Measurements from ENCODE around the gene TSPEAR.

Gene TSPEAR

DNA sequence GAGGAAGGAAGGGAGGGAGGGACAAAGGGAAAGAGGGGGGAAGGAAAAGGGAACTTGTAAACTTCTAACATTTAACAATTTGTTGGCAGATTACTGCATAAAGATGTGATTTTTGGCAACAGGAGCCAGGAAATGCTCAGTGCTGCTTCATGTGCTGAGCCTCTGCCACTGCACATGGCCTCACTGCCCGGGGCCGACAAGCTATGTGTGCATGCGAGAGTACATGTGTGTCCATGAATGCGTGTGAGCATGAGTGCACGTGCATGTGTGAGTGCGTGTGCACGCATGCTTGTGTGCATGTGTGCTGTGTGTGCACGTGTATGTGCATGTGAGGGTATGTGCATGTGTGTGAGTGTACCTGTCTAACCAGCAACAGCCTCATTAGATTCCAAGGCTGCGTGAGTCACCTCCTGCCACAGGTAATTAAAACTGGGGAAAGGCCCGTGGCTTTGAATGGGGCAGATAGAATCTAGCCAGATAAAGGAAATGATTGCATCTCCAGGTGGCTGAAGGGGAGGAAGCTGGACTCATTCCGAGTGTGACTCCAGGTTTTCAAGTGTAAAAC is 41.4 kb upstream of the TSPEAR start:
- TF ChIP-seq, protein P1, sequence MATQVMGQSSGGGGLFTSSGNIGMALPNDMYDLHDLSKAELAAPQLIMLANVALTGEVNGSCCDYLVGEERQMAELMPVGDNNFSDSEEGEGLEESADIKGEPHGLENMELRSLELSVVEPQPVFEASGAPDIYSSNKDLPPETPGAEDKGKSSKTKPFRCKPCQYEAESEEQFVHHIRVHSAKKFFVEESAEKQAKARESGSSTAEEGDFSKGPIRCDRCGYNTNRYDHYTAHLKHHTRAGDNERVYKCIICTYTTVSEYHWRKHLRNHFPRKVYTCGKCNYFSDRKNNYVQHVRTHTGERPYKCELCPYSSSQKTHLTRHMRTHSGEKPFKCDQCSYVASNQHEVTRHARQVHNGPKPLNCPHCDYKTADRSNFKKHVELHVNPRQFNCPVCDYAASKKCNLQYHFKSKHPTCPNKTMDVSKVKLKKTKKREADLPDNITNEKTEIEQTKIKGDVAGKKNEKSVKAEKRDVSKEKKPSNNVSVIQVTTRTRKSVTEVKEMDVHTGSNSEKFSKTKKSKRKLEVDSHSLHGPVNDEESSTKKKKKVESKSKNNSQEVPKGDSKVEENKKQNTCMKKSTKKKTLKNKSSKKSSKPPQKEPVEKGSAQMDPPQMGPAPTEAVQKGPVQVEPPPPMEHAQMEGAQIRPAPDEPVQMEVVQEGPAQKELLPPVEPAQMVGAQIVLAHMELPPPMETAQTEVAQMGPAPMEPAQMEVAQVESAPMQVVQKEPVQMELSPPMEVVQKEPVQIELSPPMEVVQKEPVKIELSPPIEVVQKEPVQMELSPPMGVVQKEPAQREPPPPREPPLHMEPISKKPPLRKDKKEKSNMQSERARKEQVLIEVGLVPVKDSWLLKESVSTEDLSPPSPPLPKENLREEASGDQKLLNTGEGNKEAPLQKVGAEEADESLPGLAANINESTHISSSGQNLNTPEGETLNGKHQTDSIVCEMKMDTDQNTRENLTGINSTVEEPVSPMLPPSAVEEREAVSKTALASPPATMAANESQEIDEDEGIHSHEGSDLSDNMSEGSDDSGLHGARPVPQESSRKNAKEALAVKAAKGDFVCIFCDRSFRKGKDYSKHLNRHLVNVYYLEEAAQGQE (IDR thresholded peaks at IDR 0.05; ENCODE audit: insufficient read depth in 1 of 2, low read depth in 2 of 2, low read length in 2 of 2), result no peak
- TF ChIP-seq SIN3A (IDR thresholded peaks at IDR 0.05; ENCODE audit: borderline replicate concordance, insufficient read depth, low read length) (no peak), POLR2AphosphoS5 (IDR thresholded peaks at IDR 0.05; ENCODE audit: low read depth, low read length) (no peak), FOXP2 (optimal IDR thresholded peaks at IDR 0.05; ENCODE audit: borderline replicate concordance, extremely low read depth, extremely low read length, insufficient read depth) (no peak), TAF1 (IDR thresholded peaks at IDR 0.05; ENCODE audit: borderline replicate concordance, insufficient read depth, low read length) (no peak)

DNA sequence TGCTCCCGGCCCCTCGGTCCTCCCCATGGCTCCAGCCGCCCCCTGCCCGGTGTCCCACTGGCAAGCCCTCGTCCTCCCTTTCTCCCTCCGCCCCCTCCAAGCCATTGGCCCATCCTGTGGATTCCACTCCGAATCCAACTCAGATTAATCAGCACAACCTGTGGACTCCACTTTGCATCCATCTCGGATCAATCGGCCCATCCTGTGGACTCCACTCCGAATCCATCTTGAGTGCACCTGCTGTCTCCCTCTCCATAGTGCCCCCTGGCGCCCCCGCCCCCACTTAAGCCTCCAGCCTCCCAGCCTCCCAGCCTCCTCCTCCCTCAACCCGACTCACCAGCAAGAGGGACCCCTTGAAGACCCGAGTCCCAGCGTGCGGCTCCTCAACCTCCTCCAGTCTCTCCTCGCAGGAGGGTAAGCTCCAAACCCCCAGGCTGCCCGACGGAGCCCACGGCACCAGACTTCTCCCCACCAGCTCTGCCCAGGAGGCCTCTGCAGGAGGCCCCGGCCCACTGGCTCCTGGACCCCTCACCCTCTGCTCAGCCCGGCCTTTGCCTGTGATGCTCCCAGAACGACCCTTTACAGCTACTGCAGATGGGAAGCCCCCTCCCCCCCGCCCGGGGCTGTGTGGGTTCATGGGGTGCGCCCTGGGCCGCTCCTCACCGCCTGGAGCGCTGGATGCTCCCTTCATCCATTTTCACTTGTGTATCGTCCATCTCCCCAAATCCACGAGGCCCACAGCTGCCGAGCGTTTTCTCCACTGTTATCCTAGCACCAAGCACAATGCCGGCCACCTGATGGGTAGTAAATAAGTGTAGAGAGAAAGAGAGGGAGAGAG is 40.6 kb upstream of the TSPEAR start:
- no peak for TF ChIP-seq FOXP2 (optimal IDR thresholded peaks at IDR 0.05; ENCODE audit: borderline replicate concordance, extremely low read depth, extremely low read length, insufficient read depth)
- no peak for TF ChIP-seq POLR2AphosphoS5 (IDR thresholded peaks at IDR 0.05; ENCODE audit: low read depth, low read length)
- TF ChIP-seq, protein P1 (IDR thresholded peaks at IDR 0.05; ENCODE audit: insufficient read depth in 1 of 2, low read depth in 2 of 2, low read length in 2 of 2), result no peak

DNA sequence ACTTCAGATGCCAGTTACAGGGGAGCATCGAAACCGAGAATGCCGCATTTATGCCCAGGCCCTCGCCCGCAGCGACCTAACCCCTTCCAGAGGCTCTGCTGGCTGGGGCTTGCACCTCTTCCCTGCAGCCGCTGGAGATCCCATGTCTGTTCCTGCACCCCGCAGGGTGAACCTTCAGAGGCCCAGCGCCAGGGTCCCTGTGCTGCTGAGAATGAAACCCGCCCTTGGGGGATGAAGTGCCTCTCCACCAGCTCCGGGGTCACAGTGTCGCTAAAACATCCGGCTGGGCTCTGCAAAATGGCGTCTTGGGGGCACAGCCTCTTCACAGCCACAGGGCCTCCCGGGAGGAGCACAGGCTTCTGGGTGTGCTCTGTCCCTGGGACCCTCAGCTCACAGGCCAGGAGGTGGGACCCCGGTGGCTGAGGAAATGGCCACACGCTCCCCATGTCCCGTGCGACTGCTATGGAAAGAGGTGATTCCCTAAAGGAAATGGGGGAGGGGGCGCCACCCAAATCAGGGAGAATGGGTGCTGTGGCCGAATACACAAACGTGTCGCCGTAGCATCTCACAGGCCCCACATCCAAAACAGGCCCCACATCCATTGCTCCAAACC is 39.9 kb upstream of the TSPEAR start:
- TF ChIP-seq, protein P1 (IDR thresholded peaks at IDR 0.05; ENCODE audit: insufficient read depth in 1 of 2, low read depth in 2 of 2, low read length in 2 of 2), result no peak
- TF ChIP-seq TAF1 (IDR thresholded peaks at IDR 0.05; ENCODE audit: borderline replicate concordance, insufficient read depth, low read length), result no peak
- TF ChIP-seq FOXP2 (optimal IDR thresholded peaks at IDR 0.05; ENCODE audit: borderline replicate concordance, extremely low read depth, extremely low read length, insufficient read depth), result no peak
- no peak for TF ChIP-seq SIN3A (IDR thresholded peaks at IDR 0.05; ENCODE audit: borderline replicate concordance, insufficient read depth, low read length)
- TF ChIP-seq POLR2AphosphoS5 (IDR thresholded peaks at IDR 0.05; ENCODE audit: low read depth, low read length), result no peak

DNA sequence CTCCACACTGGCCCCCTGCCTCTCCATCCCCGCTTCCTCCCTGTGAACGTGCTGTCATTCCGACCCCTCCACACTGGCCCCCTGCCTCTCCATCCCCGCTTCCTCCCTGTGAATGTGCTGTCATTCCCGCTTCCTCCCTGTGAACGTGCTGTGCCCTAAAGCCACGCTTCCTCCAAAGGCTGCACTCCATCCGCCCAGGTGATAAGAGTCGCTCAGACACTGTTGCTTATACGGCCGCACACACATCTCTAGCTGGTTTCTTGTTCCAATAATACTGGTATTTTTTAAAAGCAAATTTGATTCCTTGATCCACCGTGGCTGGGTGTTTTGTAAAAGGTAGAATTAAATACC is 39.3 kb upstream of the TSPEAR start:
- no peak for TF ChIP-seq POLR2AphosphoS5 (IDR thresholded peaks at IDR 0.05; ENCODE audit: low read depth, low read length)
- TF ChIP-seq, protein P1 (IDR thresholded peaks at IDR 0.05; ENCODE audit: insufficient read depth in 1 of 2, low read depth in 2 of 2, low read length in 2 of 2), result no peak
- no peak for TF ChIP-seq TAF1 (IDR thresholded peaks at IDR 0.05; ENCODE audit: borderline replicate concordance, insufficient read depth, low read length)
- TF ChIP-seq SIN3A (IDR thresholded peaks at IDR 0.05; ENCODE audit: borderline replicate concordance, insufficient read depth, low read length), result no peak
- no peak for TF ChIP-seq FOXP2 (optimal IDR thresholded peaks at IDR 0.05; ENCODE audit: borderline replicate concordance, extremely low read depth, extremely low read length, insufficient read depth)

Measured in PFSK-1 (cell line).